ENCODE data around the gene CERS3.

GRCh38 chr15:100520132-100520921, 8.4 kb downstream of the CERS3 start:
- TF ChIP-seq TOX (CRISPR knock-in tag; IDR thresholded peaks at IDR 0.05; ENCODE audit: borderline replicate concordance) (no peak), RARB (CRISPR knock-in tag; IDR thresholded peaks at IDR 0.05) (no peak), ZFP3 (CRISPR knock-in tag; IDR thresholded peaks at IDR 0.05) (no peak), SNAI2 (CRISPR knock-in tag; IDR thresholded peaks at IDR 0.05) (no peak), TCF4 (CRISPR knock-in tag; IDR thresholded peaks at IDR 0.05; ENCODE audit: borderline replicate concordance) (no peak), GLIS3 (CRISPR knock-in tag; IDR thresholded peaks at IDR 0.05) (no peak), ZFP30 (CRISPR knock-in tag; IDR thresholded peaks at IDR 0.05) (no peak), CSRNP3 (CRISPR knock-in tag; IDR thresholded peaks at IDR 0.05) (no peak), ARNTL (CRISPR knock-in tag; IDR thresholded peaks at IDR 0.05; ENCODE audit: borderline replicate concordance, low read depth) (no peak), PATZ1 (CRISPR knock-in tag; IDR thresholded peaks at IDR 0.05; ENCODE audit: borderline replicate concordance) (no peak), ISL1 (CRISPR knock-in tag; IDR thresholded peaks at IDR 0.05) (no peak), ESRRG (CRISPR knock-in tag; IDR thresholded peaks at IDR 0.05) (no peak)
